ENCODE data around the gene C11orf91. TPM values are rescaled to one million over a fixed set of nuclear protein-coding genes. Genes with fewer than 3 reads are reported as not detected.

The C11orf91 gene
- total and polyA plus RNA-seq, 2 donors (not counting 3 experiments of a cell fraction or from before 2014, with no cell fraction given), result 0.94 to 2.1 TPM

DNA sequence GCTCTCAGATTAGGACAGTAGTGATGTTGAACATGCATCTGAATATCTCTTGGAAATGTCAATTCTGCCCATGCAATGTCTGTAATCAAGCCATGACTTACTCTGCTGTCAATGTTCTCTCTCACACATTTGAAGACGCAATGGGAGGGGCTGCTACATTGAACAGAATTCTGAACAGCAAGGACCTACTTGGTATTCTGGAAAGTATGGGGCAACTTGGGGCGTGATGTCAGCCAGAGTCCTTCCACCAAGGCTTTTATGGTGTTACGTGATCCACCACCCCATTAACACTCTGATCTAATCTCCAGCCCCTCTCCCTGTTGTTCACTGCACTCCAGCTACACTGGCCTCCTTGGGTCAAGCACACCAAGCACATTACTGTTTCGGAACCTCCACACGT, 42.7 kb upstream of the C11orf91 start:
- intact Hi-C loops (cut with micrococcal nuclease), result no loop called here
- FAIRE-seq, result no peak
- H3K9me1 ChIP-seq (replicated peaks; ENCODE audit: control insufficient read depth, extremely low read depth, insufficient read depth, low read length), result no peaks in the 10 kb centered on the region
- no peaks in the 10 kb centered on the region for H3K79me2 ChIP-seq (ENCODE audit: control insufficient read depth, insufficient read depth, low read length)
- peaks cover under 1% of the 10 kb centered on the region for H3K4me1 ChIP-seq (ENCODE audit: control insufficient read depth, extremely low read depth, insufficient read depth, low read length)
- H3K4me2 ChIP-seq (ENCODE audit: insufficient read depth, low read length), result no peak overlapping the region
- no peak for DNase-seq (ENCODE audit: low read depth, low spot score)
- peaks cover 0 to 2% of the 10 kb centered on the region in 2 experiments for H3K36me3 ChIP-seq (ENCODE audit: control insufficient read depth in 2 of 2, extremely low read depth in 1 of 2, insufficient read depth in 2 of 2, low read length in 2 of 2)
- no peak overlapping the region for H3K27ac ChIP-seq (ENCODE audit: insufficient read depth, low read depth, low read length)
- no TSS peak for BruUV-seq (replicated peaks)
- ChIA-PET POLR2A (interaction anchor here (1.7 to 2.2 kb wide), 2 partner anchors 19 to 41 kb away, joined by 7 to 8 read pairs; no protein-coding TSS in a partner anchor), CTCF (interaction anchor here (1.3 to 2.9 kb wide), 19 partner anchors 10 to 761 kb away, joined by 3 to 254 read pairs (median 26); partner anchors contain the start of gene C11orf91)
- no peak overlapping the region for H2AFZ ChIP-seq (ENCODE audit: low read depth, low read length)
- no peak overlapping the region for H3K9ac ChIP-seq (replicated peaks; ENCODE audit: extremely low read depth, insufficient read depth, low read length)
- dilution Hi-C loops (cut with MboI; ENCODE audit: extremely low pct_ligation_motif_present, low sequenced_read_pairs), result no loop called here
- no peaks in the 10 kb centered on the region for H4K20me1 ChIP-seq (replicated peaks; ENCODE audit: control insufficient read depth, extremely low read depth, insufficient read depth, low read length)
- no peak for TF ChIP-seq FOS (IDR thresholded peaks at IDR 0.05; ENCODE audit: borderline replicate concordance, insufficient read depth, low read length)
- no peaks in the 10 kb centered on the region for H3K27me3 ChIP-seq (ENCODE audit: control insufficient read depth in 2 of 2, insufficient read depth in 2 of 2, low read length in 2 of 2)
- H3K9me3 ChIP-seq (replicated peaks; ENCODE audit: control insufficient read depth, insufficient read depth, low read length), result no peaks in the 10 kb centered on the region
- H3K4me3 ChIP-seq (replicated peaks in 1 of 3; ENCODE audit: insufficient read depth in 1 of 3, low read depth in 1 of 3, low read length in 3 of 3), result no peak overlapping the region

DNA sequence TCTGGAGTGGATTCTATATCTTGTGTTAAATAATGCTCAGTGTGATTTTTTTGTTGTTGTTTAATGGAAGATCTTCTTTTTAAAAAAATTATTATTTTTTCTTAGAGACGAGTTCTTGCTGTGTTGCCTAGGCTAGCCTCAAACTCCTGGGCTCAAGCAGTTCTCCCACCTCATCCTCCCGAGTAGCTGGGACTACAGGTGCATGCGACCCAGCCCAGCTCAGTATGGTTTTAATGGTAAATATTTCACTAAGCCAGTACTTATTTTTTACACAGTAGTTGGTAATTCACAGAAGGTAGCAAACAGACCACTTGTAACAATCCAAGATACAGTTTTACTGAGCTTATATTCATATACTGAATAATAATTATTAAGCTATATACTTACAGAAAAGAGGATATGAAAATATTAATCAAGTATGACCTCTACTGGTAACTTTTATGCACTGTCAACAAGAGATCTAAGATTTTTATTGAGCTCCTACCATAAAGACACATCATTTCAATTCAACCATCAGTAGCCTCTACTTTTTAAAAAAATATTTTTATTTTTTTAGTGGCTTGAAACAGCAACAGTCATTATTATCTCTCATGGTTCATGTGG, 41.7 kb upstream of the C11orf91 start:
- Histone ChIP-seq H3K9ac (replicated peaks; ENCODE audit: extremely low read depth, insufficient read depth, low read length) (no peak overlapping the region), H3K4me3 (replicated peaks in 1 of 3; ENCODE audit: insufficient read depth in 1 of 3, low read depth in 1 of 3, low read length in 3 of 3) (no peak overlapping the region), H3K9me1 (replicated peaks; ENCODE audit: control insufficient read depth, extremely low read depth, insufficient read depth, low read length) (no peaks in the 10 kb centered on the region), H3K9me3 (replicated peaks; ENCODE audit: control insufficient read depth, insufficient read depth, low read length) (no peaks in the 10 kb centered on the region), H3K4me2 (ENCODE audit: insufficient read depth, low read length) (no peak overlapping the region), H3K4me1 (ENCODE audit: control insufficient read depth, extremely low read depth, insufficient read depth, low read length) (peaks cover 9% of the 10 kb centered on the region), H3K27ac (ENCODE audit: insufficient read depth, low read depth, low read length) (no peak overlapping the region), H3K36me3 (ENCODE audit: control insufficient read depth in 2 of 2, extremely low read depth in 1 of 2, insufficient read depth in 2 of 2, low read length in 2 of 2) (peaks cover 0 to 2% of the 10 kb centered on the region in 2 experiments), H2AFZ (ENCODE audit: low read depth, low read length) (no peak overlapping the region), H3K27me3 (ENCODE audit: control insufficient read depth in 2 of 2, insufficient read depth in 2 of 2, low read length in 2 of 2) (no peaks in the 10 kb centered on the region), H3K79me2 (ENCODE audit: control insufficient read depth, insufficient read depth, low read length) (peaks cover 4% of the 10 kb centered on the region), H4K20me1 (replicated peaks; ENCODE audit: control insufficient read depth, extremely low read depth, insufficient read depth, low read length) (no peaks in the 10 kb centered on the region)
- DNase-seq (ENCODE audit: low read depth, low spot score) (peak; percentile 62), FAIRE-seq (peak; percentile 71)
- TF ChIP-seq, protein P1, sequence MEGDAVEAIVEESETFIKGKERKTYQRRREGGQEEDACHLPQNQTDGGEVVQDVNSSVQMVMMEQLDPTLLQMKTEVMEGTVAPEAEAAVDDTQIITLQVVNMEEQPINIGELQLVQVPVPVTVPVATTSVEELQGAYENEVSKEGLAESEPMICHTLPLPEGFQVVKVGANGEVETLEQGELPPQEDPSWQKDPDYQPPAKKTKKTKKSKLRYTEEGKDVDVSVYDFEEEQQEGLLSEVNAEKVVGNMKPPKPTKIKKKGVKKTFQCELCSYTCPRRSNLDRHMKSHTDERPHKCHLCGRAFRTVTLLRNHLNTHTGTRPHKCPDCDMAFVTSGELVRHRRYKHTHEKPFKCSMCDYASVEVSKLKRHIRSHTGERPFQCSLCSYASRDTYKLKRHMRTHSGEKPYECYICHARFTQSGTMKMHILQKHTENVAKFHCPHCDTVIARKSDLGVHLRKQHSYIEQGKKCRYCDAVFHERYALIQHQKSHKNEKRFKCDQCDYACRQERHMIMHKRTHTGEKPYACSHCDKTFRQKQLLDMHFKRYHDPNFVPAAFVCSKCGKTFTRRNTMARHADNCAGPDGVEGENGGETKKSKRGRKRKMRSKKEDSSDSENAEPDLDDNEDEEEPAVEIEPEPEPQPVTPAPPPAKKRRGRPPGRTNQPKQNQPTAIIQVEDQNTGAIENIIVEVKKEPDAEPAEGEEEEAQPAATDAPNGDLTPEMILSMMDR (IDR thresholded peaks at IDR 0.05; ENCODE audit: extremely low read depth in 1 of 2, insufficient read depth in 1 of 2, low read depth in 1 of 2, low read length in 2 of 2), result peak; percentile 22 to 27
- TF ChIP-seq POLR2A (IDR thresholded peaks at IDR 0.05; ENCODE audit: low read depth, low read length), result no peak
- ChIA-PET POLR2A (interaction anchor here (0.6 to 2.2 kb wide), 6 partner anchors 18 to 52 kb away, joined by 3 to 8 read pairs (median 6); partner anchors contain the start of gene C11orf91), CTCF (interaction anchor here (0.6 to 2.9 kb wide), 78 partner anchors 9 to 933 kb away, joined by 3 to 254 read pairs (median 4); partner anchors contain the start of genes C11orf91, CSTF3 and KIAA1549L)
- intact Hi-C loops (cut with micrococcal nuclease), result loop anchor here (1.0 kb wide), 3 partner anchors 26 to 380 kb away; no protein-coding TSS in a partner anchor
- no TSS peak for BruUV-seq (replicated peaks)
- dilution Hi-C loops (cut with MboI; ENCODE audit: extremely low pct_ligation_motif_present, low sequenced_read_pairs), result no loop called here

Measured in endothelial cell of umbilical vein (primary cell).